H1 (cell line): ENCODE measurements around the gene FKBP5. TPM values are rescaled to one million over a fixed set of nuclear protein-coding genes. Genes with fewer than 3 reads are reported as not detected.

Experiments
- CTCF ChIA-PET: fragments of 300-600 bp; sonication (Branson Sonifier 250); formaldehyde crosslinking; loops from one replicate; lab custom pipeline; 2021; ENCODE audit not compliant: partially characterized antibody; lab: Charles Lee
- POLR2A ChIA-PET: fragments of 300-600 bp; sonication (Branson Sonifier 250); formaldehyde crosslinking; loops from one replicate; lab custom pipeline; 2021; ENCODE audit warnings: inconsistent platforms; ENCODE audit not compliant: partially characterized antibody; lab: Charles Lee
- DNase-seq, 2 experiments: peaks; one replicate each; pipeline versions ENCODE4 v3.0.0 to v3.0.0-alpha.2; 2010 to 2022; ENCODE audit warnings: low spot score in 2 of 2, low read depth in 1 of 2, mixed read lengths in 1 of 2
- FAIRE-seq: peaks from 2 replicates; lab custom pipeline; 2011; peaks lifted over from hg19 to GRCh38; lab: Jason Lieb, UNC
- H2AFZ ChIP-seq: 2 replicates; pipeline ENCODE4 v1.8.1; 2012; ENCODE audit warnings: low read length, inconsistent platforms
- H2AK5ac ChIP-seq: 2 replicates; pipeline ENCODE4 v1.6.1; 2013; ENCODE audit warnings: low read depth, low read length
- H2BK120ac ChIP-seq: replicated peaks from 2 replicates; pipeline ENCODE3; 2013; ENCODE audit warnings: low read depth, low read length, inconsistent platforms
- H2BK12ac ChIP-seq: 2 replicates; pipeline ENCODE4 v1.6.1; 2013; ENCODE audit warnings: low read depth, low read length
- H2BK15ac ChIP-seq: 2 replicates; pipeline ENCODE4 v1.6.1; 2013; ENCODE audit warnings: low read length
- H2BK20ac ChIP-seq: 2 replicates; pipeline ENCODE4 v1.6.1; 2013; ENCODE audit warnings: low read length
- H2BK5ac ChIP-seq: 2 replicates; pipeline ENCODE4 v1.6.1; 2013; ENCODE audit warnings: low read depth, low read length
- H3K14ac ChIP-seq: 2 replicates; pipeline ENCODE4 v1.6.1; 2013; ENCODE audit warnings: inconsistent platforms; ENCODE audit not compliant: insufficient read length
- H3K18ac ChIP-seq: 2 replicates; pipeline ENCODE4 v1.6.1; 2013; ENCODE audit warnings: low read length; ENCODE audit errors: extremely low read depth
- H3K23ac ChIP-seq: 2 replicates; pipeline ENCODE4 v1.6.1; 2013; ENCODE audit warnings: inconsistent platforms; ENCODE audit not compliant: insufficient read length
- H3K23me2 ChIP-seq: 2 replicates; pipeline ENCODE4 v1.6.1; 2013; ENCODE audit warnings: low read depth, low read length
- H3K27ac ChIP-seq: 2 replicates; pipeline ENCODE4 v1.6.1; 2011; ENCODE audit warnings: low read depth, low read length, inconsistent platforms
- H3K27me3 ChIP-seq, 4 experiments: replicated peaks in 1 of 4; 1 replicate in 1 of 4; 2 replicates in 3 of 4; pipeline versions ENCODE4 v1.6.1 to v1.8.1; 2011 to 2013; ENCODE audit warnings: low read length in 3 of 4, mild to moderate bottlenecking in 3 of 4, inconsistent platforms in 2 of 4, mixed read lengths in 2 of 4, moderate library complexity in 1 of 4; ENCODE audit not compliant: control insufficient read depth in 3 of 4, insufficient read depth in 3 of 4; ENCODE audit errors: extremely low read depth in 1 of 4
- H3K36me3 ChIP-seq, 4 experiments: 2 replicates each; pipeline versions ENCODE4 v1.6.1 to v1.8.1; 2011 to 2013; ENCODE audit warnings: mild to moderate bottlenecking in 4 of 4, low read length in 3 of 4, moderate library complexity in 2 of 4, control low read depth in 1 of 4, inconsistent platforms in 1 of 4; ENCODE audit not compliant: insufficient read depth in 4 of 4, control insufficient read depth in 2 of 4
- H3K4ac ChIP-seq: replicated peaks from 2 replicates; pipeline ENCODE3; 2013; ENCODE audit warnings: low read length, low read depth, mixed read lengths, inconsistent platforms; ENCODE audit not compliant: insufficient read length
- H3K4me1 ChIP-seq, 4 experiments: replicated peaks in 1 of 4; 1 replicate in 1 of 4; 2 replicates in 3 of 4; pipeline versions ENCODE4 v1.6.1 to v1.8.1; 2011 to 2013; ENCODE audit warnings: low read length in 3 of 4, inconsistent platforms in 2 of 4, mixed read lengths in 1 of 4; ENCODE audit not compliant: insufficient read depth in 4 of 4, control insufficient read depth in 3 of 4
- H3K4me2 ChIP-seq, 2 experiments: 2 replicates each; pipeline versions ENCODE4 v1.6.1 to v1.8.1; 2011 to 2013; ENCODE audit warnings: low read depth in 2 of 2, low read length in 2 of 2, control low read depth in 1 of 2, inconsistent platforms in 1 of 2, mild to moderate bottlenecking in 1 of 2; ENCODE audit not compliant: insufficient read depth in 1 of 2
- H3K4me3 ChIP-seq, 4 experiments: fragments of 200-600, 300-600 bp in 1 of 4; sonication (generic), shearing (Covaris generic), sonication (Bioruptor Twin) in 1 of 4; 2 replicates each; pipeline versions ENCODE4 v1.5.1 to v1.8.1; 2011 to 2016; ENCODE audit warnings: low read length in 4 of 4, low read depth in 3 of 4, control low read depth in 2 of 4, inconsistent platforms in 2 of 4, mild to moderate bottlenecking in 2 of 4, mixed read lengths in 1 of 4, moderate library complexity in 1 of 4; ENCODE audit not compliant: insufficient read depth in 2 of 4; ENCODE audit errors: extremely low read depth in 1 of 4
- H3K56ac ChIP-seq: replicated peaks from 2 replicates; pipeline ENCODE3; 2013; ENCODE audit warnings: low read depth, mild to moderate bottlenecking, mixed read lengths, low read length, inconsistent platforms; ENCODE audit not compliant: insufficient read length
- H3K79me1 ChIP-seq: 2 replicates; pipeline ENCODE4 v1.6.1; 2013; ENCODE audit warnings: low read depth, low read length, control low read depth
- H3K79me2 ChIP-seq, 2 experiments: 2 replicates each; pipeline versions ENCODE4 v1.6.1 to v1.8.1; 2012 to 2013; ENCODE audit warnings: low read length in 2 of 2, mild to moderate bottlenecking in 2 of 2, inconsistent platforms in 1 of 2; ENCODE audit not compliant: insufficient read depth in 2 of 2, control insufficient read depth in 1 of 2
- H3K9ac ChIP-seq, 4 experiments: replicated peaks in 1 of 4; 1 replicate in 1 of 4; 2 replicates in 3 of 4; pipeline versions ENCODE4 v1.6.1 to v1.8.1; 2011 to 2013; ENCODE audit warnings: low read depth in 3 of 4, low read length in 3 of 4, control low read depth in 2 of 4, mild to moderate bottlenecking in 2 of 4, moderate library complexity in 2 of 4, inconsistent platforms in 1 of 4; ENCODE audit errors: extremely low read depth in 1 of 4
- H3K9me3 ChIP-seq, 2 experiments: 2 replicates each; pipeline versions ENCODE4 v1.6.1 to v1.8.1; 2012 to 2013; ENCODE audit warnings: mild to moderate bottlenecking in 2 of 2, moderate library complexity in 2 of 2, control low read depth in 1 of 2, inconsistent platforms in 1 of 2, low read depth in 1 of 2, low read length in 1 of 2, mixed read lengths in 1 of 2; ENCODE audit not compliant: insufficient read depth in 2 of 2
- H4K20me1 ChIP-seq, 2 experiments: replicated peaks in 1 of 2; 2 replicates each; pipeline versions ENCODE3 to v1.8.1; 2011 to 2013; ENCODE audit warnings: inconsistent platforms in 2 of 2, low read length in 2 of 2, mild to moderate bottlenecking in 1 of 2; ENCODE audit not compliant: insufficient read depth in 2 of 2, control insufficient read depth in 1 of 2
- H4K5ac ChIP-seq: 2 replicates; pipeline ENCODE4 v1.6.1; 2013; ENCODE audit warnings: low read length, low read depth, mixed read lengths, inconsistent platforms; ENCODE audit not compliant: insufficient read length
- H4K8ac ChIP-seq: 2 replicates; pipeline ENCODE4 v1.8.0; 2013; ENCODE audit warnings: mild to moderate bottlenecking, moderate library complexity, low read length, inconsistent platforms; ENCODE audit not compliant: insufficient read depth; ENCODE audit errors: extremely low read depth
- H4K91ac ChIP-seq: replicated peaks from 2 replicates; pipeline ENCODE3; 2013; ENCODE audit warnings: low read length, mixed read lengths, inconsistent platforms; ENCODE audit not compliant: insufficient read length
- BRCA1 ChIP-seq: IDR thresholded peaks from 2 replicates; pipeline ENCODE4 v1.6.1; 2012; ENCODE audit warnings: low read depth, low read length, improper control_type of control experiment
- JUND ChIP-seq: IDR thresholded peaks from 2 replicates; pipeline ENCODE4 v1.6.1; 2011; ENCODE audit warnings: mild to moderate bottlenecking, improper control_type of control experiment, low read length
- POLR2A ChIP-seq, 2 experiments: IDR thresholded peaks; 1 replicate in 1 of 2; 2 replicates in 1 of 2; pipeline ENCODE4 v1.6.1; 2011; ENCODE audit warnings: low read depth in 2 of 2, low read length in 2 of 2, mild to moderate bottlenecking in 2 of 2; ENCODE audit errors: control extremely low read depth in 1 of 2
- RAD21 ChIP-seq, 2 experiments: IDR thresholded peaks in 1 of 2; conservative IDR thresholded peaks in 1 of 2; 2 replicates each; pipeline ENCODE4 v1.6.1; 2011; ENCODE audit warnings: low read depth in 2 of 2, low read length in 2 of 2, improper control_type of control experiment in 1 of 2, inconsistent platforms in 1 of 2, mild to moderate bottlenecking in 1 of 2, moderate library complexity in 1 of 2
- SP1 ChIP-seq: IDR thresholded peaks from 2 replicates; pipeline ENCODE4 v1.6.1; 2011; ENCODE audit warnings: low read depth, low read length
- SRF ChIP-seq: IDR thresholded peaks from 2 replicates; pipeline ENCODE4 v1.6.1; 2011; ENCODE audit warnings: mild to moderate bottlenecking, low read depth, low read length, moderate library complexity
- TAF1 ChIP-seq: IDR thresholded peaks from 2 replicates; pipeline ENCODE4 v1.6.1; 2011; ENCODE audit warnings: mild to moderate bottlenecking, low read depth, low read length
- WGBS, 2 experiments: shearing (Covaris generic) in 1 of 2; methylation state at CpG; one replicate each; pipeline versions ENCODE4 v1.1.6 to v1.1.7; 2013 to 2015; ENCODE audit warnings: low lambda C conversion rate in 2 of 2, mixed read lengths in 2 of 2, inconsistent platforms in 1 of 2, low coverage in 1 of 2, missing lambda C conversion rate in 1 of 2; ENCODE audit not compliant: insufficient replicate concordance in 2 of 2, insufficient coverage in 1 of 2, insufficient read length in 1 of 2; ENCODE audit errors: extremely low coverage in 1 of 2, missing lambda C conversion rate in 1 of 2; 5-methylcytosine and 5-hydroxymethylcytosine counted together
- polyA plus RNA-seq, 7 experiments: library from polyadenylated mRNA; depleted of rRNA in 3 of 7; stranded (reverse) in 5 of 7; unstranded in 2 of 7; fragments of >200 nt in 5 of 7; fragments of 200-250 nt in 2 of 7; gene quantifications; 1 replicate in 5 of 7; 2 replicates in 1 of 7; 4 replicates in 1 of 7; pipeline versions ENCODE4 v1.2.1 to v1.2.3, GENCODE V29; 2011 to 2013; ENCODE audit warnings: missing spikeins in 2 of 7, mixed read lengths in 2 of 7
- total RNA-seq: library from RNA; stranded (reverse); fragmentation: NEBNext Ultra II Directional; extraction: Animal tissue kit (Norgen Biotek cat#: 25700); gene quantifications from 2 replicates; pipeline ENCODE4 v1.2.1, GENCODE V29; 2021

FKBP5 gene
- total and polyA plus RNA-seq, 2 of the 8 experiments (the other 6 are each of a cell fraction or from before 2014, with no cell fraction given), result 14.3 to 40.4 TPM

- peak overlapping the region; percentile 70 for H2AK5ac ChIP-seq
- DNase-seq (no peak), FAIRE-seq (no peak)
- no peak overlapping the region for H2AFZ ChIP-seq
- H2BK120ac ChIP-seq, result no peak overlapping the region
- H4K20me1 ChIP-seq, result no peaks in the 10 kb centered on the region
- no peak overlapping the region for H3K4me3 ChIP-seq
- H4K5ac ChIP-seq, result no peak overlapping the region
- no peaks in the 10 kb centered on the region; a peak in 2 of 7 replicates for H3K27me3 ChIP-seq
- H3K4me1 ChIP-seq, result peaks cover 15 to 34% (median 18%) of the 10 kb centered on the region in 4 experiments
- no peak overlapping the region for H3K27ac ChIP-seq
- no peaks in the 10 kb centered on the region for H3K9me3 ChIP-seq
- H3K9ac ChIP-seq, result no peak overlapping the region
- H3K56ac ChIP-seq, result no peak overlapping the region
- no peak overlapping the region for H4K8ac ChIP-seq
- 0 out of 2 replicates have a peak overlapping the region, but pooled peaks have one; percentile 91 for H2BK20ac ChIP-seq
- ChIA-PET POLR2A (interaction anchor here (0.8 to 2.4 kb wide), 10 partner anchors 9 to 265 kb away, joined by 3 to 6 read pairs (median 3); no protein-coding TSS in a partner anchor), CTCF (interaction anchor here (0.9 to 7.2 kb wide), 16 partner anchors 8 to 214 kb away, joined by 3 to 84 read pairs (median 4); no protein-coding TSS in a partner anchor)
- no peaks in the 10 kb centered on the region for H3K79me1 ChIP-seq
- peak overlapping the region; percentile 69; the same call in 1 of the 2 replicates for H2BK12ac ChIP-seq
- H3K4me2 ChIP-seq, result no peak overlapping the region
- no peak overlapping the region; the same call in 1 of the 2 replicates for H2BK15ac ChIP-seq
- no peaks in the 10 kb centered on the region for H3K36me3 ChIP-seq
- H3K18ac ChIP-seq, result no peak overlapping the region
- H3K23me2 ChIP-seq, result peaks cover 7% of the 10 kb centered on the region
- 97% methylated on average over 8 of the region's 8 CpGs; no CpG with 5 or more reads in 1 of the 2 experiments for WGBS, 2 experiments
- no peak overlapping the region for H2BK5ac ChIP-seq
- H3K14ac ChIP-seq, result no peak overlapping the region
- H3K79me2 ChIP-seq, result no peaks in the 10 kb centered on the region
- no peak overlapping the region for H3K23ac ChIP-seq
- H3K4ac ChIP-seq, result no peak overlapping the region
- H4K91ac ChIP-seq, result no peak overlapping the region
- TF ChIP-seq JUND (no peak), RAD21 (IDR thresholded peaks at IDR 0.05 in 1 of 2, conservative IDR thresholded peaks at IDR 0.05 in 1 of 2; ENCODE audit: low read depth in 2 of 2, low read length in 2 of 2) (no peak), BRCA1 (no peak), SRF (no peak), TAF1 (no peak), SP1 (no peak), POLR2A (IDR thresholded peaks at IDR 0.05; ENCODE audit: control extremely low read depth in 1 of 2, low read depth in 2 of 2, low read length in 2 of 2) (no peak)
Measured at GRCh38 chr6:35733633-35734032, 44.9 kb upstream of the FKBP5 start.
